Activated naive CD4-positive, alpha-beta T cell (primary cell): ENCODE data around the gene ACOT12.
A peak's percentile ranks its signal among the peaks of the same experiment; 100 is the strongest.
"Not testable (repeated sequence)": the region's sequence is repeated elsewhere in the genome, so short reads cannot be mapped to it uniquely, and the experiment has no call there.

ENCODE experiments used
- DNase-seq, 4 experiments: peaks; one replicate each; lab custom pipeline; 2025; lab: John Stamatoyannopoulos, UW

ACOT12 gene

DNA sequence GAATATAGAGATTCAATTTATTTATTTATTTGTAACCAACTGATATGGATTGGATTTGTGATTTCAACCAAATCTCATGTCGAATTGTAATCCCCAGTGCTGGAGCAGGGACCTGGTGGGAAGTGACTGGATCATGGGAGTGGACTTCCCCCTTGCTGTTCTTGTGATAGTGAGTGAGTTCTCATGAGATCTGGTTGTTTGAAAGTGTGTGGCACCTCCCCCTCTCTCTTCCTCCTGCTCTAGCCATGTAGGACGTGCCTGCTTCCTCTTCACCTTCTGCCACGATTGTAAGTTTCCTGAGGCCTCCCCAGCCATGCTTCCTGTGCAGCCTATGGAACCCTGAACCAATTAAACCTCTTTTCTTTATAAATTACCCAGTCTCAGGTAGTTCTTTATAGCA, 55.7 kb downstream of the ACOT12 start:
- not testable (repeated sequence) for DNase-seq

DNA sequence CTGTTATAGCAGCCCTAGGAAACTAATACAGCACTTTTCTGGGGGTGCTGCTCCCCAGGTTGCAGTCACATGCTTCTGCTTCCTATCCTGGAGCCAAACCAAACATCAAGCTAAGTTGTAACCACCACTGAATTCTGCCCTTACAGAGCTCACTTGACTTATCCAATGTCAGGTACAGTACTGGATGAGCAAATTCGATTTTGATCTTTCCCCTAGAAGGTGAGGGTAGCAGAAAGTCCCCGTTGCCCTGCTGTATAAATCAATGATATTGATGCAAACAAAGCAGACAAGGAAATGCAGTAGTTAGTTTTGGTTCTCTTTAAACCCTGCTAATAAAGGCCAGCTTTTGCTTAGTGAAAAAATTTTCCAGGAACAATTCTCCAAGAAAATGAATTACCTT, 56.1 kb downstream of the ACOT12 start:
- DNase-seq: no peak

DNA sequence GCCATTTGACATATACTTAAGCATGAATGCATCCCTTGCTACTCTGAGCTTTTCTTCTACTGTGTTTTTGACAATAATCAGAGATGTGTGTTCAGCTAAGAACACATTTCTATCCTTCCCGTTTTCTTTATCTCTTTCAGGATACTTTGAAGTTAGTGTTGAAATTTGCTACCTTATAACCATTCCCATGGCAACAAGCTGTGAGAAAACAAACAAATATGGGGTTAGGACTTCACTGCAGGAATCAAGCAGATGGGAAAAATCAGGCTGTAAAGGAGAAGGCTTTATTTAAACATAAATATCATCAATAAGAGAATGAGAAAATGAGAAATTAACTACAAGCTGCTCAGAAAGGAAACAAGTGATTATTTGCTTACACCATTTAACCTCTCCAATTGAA, 57.4 kb downstream of the ACOT12 start:
- no peak for DNase-seq

DNA sequence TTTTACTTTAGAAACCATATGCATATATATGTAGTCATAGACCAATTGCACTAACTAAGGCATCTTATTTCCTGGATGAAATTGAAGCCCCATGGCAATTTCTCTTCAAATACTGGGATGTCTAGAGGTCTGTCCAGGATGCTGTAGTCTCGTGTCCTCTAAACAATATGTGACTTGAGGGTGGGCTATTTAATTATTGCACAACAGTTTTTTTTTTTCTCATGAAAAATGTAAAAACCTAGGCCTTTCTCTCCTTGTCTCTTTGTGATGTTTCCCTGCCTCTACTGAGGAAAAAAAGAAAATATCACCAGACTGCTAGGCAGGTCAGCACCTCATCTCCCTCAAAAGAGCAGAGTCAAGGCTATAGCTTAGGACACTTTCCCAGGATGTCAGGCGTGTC, 58.0 kb downstream of the ACOT12 start:
- DNase-seq: no peak

DNA sequence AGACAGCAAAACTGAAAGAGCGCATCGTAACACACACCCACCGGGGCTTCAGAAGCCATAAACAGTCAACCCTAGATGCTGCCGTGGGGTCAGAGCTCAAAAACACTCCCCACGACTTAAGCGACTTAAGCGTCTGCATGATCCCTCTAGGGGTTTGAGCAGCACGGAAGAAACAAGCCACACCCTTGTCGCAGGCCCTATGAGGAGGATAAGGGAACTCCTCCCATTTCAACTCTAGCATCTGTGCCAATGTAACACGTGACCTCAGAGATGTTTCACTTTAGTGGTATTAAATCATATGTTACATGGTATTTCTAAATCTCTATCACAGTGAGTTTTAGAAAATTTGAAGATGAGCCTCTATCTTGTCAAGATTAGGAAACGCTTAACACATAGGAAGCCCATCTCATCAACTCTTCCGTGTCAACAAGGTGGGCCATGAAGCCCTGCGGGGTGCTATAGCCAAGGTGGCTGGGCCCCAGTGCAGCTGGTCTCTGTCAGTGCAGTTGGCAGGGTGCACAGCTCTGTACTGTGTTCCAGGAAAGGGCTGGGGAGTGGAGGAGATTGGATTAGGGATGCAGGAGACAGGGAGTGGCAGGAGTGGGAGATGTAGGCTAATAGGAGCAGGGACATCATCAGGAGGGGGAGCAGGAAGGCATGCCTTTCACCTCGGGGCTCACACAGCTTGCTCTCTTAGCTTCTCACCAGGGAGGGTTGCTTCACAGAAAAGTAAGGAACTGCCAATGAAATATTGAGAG, 59.5 kb downstream of the ACOT12 start:
- DNase-seq: no peak

DNA sequence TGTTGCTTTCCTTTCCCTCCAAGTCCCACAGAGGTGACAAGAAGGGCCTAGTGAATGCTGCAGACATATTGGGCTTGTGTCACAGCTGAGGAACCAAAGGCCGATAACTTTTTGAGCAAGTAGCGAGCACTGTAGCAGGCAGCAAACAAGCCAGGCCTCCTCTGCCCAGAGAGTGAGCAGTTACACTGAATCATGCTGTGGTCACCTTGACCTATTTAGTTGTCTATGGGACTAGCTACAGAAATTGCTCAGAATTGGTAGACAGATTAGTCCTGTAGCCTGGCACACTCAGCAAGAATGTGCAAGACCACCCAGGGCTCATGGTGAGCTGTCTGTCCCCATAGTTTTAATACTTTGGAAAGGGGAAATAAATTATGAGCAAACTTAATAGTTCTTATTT, 67.4 kb downstream of the ACOT12 start:
- DNase-seq: no peak

DNA sequence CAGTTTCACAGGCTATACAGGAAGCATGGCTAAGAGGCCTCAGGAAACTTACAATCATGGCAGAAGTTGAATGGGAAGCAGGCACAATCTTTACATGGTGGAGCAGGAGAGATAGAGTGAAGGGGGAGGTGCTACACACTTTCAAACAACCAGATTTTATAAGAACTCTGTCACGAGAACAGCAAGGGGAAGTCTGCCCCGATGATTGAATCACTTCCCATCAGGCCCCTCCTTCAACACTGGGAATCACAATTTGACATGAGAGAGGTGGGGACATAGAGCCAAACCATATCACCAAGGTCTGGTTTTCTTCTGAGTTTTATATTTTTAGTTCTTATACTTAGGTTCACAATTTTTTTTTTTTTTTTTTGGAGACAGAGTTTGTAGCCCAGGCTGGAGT, 76.4 kb downstream of the ACOT12 start:
- DNase-seq: no peak

DNA sequence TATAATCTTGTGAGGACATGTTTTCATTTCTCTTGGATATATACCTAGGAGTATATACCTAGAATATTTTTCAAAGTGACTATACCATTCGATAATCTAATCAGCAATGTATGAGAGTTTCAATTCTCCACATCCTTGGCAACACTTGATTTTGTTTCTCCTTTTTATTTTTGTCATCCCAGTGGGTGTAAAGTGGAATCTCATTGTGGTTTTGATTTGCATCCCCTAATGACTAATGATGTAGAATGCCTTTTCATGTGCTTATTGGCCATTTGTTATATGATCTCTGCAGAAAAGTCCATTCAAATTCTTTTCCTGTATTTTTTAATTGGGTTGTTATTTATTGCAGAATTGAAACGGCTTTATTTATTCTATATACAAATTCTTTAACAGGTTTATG, 77.4 kb downstream of the ACOT12 start:
- DNase-seq: no peak

DNA sequence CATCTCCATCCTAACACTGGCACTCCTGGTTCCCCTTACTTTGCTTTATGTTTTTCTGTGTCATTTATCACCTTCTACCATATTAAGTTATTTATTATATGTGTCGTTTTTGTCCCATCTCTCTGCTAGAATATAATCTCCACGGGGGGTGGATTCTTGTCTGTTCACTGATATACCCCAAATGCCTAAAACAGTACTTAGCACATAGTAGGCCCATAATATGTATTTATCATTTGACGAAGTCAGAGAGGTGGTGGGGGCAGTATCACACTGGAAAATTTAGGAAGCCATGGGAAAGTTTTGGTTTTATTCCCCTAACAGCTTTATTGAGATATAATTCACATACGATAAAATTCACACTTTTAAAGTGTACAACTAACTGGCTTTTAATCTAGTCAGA, 78.1 kb downstream of the ACOT12 start:
- no peak for DNase-seq

DNA sequence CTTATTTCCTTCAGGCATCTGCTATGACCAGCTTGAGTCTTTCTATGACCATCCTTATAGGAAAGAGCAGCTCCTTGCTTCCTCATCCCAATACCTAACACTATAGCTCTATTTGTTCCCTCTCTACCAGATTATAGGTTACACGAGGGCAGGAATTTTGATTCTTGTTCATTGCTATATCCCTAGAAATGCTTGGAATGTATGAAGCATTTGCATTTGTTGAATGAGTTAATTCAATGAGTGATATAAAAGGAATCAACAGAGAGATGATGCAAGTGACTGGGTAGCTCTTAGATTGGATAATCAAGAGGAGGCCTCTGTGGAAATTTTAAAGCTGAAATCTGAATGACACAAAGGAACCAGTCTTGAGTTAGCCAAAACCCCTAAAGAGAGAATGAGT, 78.6 kb downstream of the ACOT12 start:
- no peak for DNase-seq

DNA sequence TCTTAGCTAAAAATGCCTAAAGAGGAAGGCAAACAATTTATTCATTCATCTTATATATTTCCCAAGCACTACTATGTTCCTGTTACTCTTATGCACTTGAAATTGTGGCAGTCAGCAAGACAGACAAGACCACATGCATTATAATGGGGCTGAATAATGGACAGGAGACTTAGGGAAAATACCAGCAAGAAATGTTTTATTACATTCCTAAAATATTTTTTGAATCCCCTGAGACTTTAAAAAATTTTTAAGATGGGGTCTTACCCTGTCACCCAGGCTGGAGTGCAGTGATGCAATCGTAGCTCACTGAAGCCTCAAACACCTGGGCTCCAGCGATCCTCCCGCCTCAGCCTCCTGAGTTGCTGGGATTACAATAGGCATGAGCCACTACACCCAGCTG, 79.4 kb downstream of the ACOT12 start:
- no peak for DNase-seq

DNA sequence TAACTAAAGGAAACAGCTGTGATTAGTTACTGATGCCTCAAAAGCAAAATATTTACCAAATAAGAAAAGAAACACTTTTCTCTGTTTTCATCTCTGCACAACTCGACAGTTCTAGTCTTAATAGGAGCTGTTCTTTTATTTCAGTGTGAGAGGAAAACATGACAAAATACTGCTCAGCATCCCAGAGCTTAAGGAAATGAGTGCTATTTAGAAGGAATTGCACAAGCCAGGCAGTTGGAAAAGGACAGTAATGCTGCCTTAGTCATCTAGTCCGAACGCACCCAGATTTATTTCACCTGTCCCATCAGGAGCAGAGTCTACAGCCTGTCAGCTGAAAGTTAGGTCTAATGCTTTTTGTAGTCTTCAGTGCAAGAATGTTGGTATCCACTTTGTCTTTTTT, 80.2 kb downstream of the ACOT12 start:
- DNase-seq: no peak

DNA sequence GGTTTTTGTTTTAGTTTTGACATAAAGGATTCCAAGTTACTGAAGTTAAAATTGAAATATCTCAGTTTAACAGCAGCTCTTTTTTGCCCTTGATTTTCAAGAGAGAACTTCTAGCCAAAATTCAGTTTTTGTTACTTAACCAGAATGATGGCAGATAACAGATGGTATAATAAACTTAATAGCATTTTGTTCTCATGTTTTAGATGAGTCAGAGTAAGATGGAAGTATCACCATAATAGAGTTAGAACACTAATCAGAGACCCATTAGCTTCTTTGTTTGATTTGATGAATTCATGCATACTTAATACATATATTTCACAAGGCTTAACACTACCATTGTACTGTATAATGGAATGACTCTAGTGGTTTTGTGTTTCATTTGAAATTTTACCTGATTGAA, 80.7 kb downstream of the ACOT12 start:
- DNase-seq: no peak

DNA sequence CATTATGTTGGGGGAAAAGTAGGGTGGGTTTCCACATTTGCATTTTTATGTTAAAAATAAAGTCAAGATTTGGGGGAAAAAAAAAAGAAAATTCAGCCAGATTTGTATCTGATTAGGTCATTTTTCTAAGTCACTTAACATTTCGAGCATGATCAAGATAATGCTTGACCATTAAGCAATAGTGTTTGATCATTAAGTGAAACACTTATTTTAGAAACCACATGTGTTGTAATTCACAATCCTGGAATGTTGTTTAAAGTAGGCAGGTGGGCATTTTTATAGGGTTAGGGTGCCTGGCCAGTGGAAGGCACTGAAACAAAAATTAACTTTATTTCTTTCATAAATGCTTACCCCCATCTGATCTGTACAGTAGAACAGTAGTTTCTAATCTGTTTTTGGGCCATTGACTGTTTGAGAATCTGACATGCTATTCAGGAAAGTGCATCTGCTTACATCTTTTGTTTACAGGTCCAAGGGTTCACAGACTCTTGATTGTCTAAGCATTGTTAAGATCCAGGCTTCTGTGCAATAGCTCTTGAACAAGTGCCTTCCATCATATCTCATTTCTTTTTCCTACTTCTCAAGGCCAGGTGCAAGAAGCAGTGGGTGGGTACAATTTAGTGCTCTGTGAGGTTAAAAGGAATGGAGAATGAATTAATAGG, 83.4 kb downstream of the ACOT12 start:
- DNase-seq: no peak

DNA sequence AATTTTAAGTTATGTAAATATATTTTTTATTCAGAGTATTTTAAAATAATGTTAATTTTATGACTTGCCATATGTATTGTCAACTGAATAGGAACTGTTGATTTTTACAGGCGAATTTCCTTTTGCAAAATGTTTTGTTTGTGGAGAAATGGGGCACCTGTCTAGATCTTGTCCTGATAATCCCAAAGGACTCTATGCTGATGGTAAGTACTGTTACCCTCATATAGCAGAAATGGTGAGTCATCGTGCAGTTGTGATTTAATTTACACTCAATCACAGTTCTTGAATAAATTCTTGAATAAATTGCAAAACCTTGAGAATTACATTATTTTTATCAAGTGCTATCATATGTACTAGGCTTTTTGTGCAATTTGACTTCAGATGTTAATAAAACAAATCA, 85.1 kb downstream of the ACOT12 start:
- DNase-seq: no peak

DNA sequence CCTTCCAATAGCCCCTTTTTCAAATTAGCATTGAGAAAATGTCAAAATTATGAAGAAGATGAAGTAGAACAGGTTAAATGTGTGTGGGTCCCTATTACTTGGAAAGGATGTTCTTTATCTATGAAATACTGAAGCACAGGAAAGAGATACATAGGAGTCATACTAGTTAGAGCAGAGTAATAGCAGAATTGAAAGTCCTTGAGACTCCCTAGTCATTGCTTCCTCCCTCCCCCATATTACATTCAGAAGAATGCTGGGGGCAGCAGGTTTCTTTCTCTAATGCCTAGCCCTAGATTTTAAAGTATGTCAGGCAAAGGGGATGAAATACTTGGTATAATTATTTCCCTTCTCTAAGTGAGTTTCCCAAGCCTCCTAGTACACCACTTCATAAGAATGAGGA, 88.1 kb downstream of the ACOT12 start:
- DNase-seq: no peak

DNA sequence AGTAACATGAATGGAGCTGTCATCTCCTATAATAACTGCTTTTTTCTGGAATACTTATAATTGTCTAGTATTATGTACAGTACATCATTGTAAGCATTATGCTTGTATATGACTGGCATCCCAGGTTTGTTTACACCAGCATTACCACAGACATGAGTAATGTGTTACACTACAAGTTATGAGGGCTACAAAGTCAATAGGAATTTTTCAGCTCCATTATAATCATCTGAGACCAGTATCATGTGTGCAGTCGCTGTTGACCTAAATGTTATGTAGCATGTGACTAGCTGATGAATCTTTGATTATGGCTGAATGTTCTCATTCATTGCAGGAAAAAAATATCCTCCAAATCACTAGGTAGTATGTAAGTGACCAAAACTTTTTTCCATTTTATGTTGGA, 90.4 kb downstream of the ACOT12 start:
- DNase-seq: no peak

DNA sequence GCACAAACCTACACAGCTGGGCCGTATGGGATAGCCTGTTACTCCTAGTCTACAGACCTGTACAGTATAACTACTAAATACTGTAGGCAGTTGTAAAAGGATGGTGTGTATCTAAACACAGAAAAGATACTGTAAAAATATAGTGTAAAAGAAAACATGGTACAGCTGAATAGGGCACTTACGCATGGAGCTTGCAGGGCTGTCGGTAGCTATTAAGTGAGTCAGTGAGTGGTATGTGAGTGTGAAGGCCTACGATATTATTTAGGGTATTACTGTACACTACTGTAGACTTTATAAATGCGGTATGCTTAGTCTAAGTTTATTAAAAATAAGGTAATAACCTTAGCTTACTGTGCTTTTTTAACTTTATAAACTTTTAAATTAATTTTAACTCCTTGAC, 91.3 kb downstream of the ACOT12 start:
- DNase-seq: no peak

DNA sequence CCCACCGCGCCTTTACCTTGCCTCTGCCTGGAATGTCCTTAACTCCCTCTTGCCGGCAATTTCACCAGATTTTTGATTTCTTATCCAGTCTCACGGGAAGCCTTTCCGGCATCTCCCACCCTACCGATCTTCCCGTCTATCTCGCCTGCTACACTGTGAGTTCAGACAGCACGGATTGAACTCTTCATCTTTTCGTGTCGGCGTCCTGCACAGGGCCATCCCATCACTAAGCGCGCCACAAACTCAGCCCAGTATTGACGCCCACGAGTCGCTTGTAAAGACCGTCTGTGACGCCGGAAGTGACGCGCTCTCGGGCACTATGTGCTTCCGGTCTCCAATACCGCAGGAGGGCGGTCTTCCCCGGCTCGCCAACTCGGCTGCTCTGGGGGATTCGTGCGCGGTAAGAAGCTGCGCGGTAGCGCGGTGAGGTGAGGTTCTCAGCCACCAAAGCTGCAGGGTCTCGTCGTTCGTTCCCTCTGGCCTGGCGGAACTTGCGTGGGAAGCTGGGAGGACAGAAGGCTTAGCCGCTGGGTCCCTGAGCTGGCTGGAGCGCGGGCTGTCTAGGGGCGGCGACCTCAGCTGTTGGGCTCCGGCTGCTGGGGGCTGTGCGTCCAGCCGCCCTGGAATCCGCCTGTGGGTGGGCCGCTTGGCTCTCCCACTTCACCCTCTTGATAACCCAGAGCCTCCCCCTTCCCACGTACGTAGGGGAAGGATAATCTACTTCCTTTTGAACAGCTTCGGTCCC, 92.5 kb downstream of the ACOT12 start, which contains the start of gene ZCCHC9:
Gene ZCCHC9 (plus strand): TSS at position 317 of the 745 bp plus-strand sequence. CDS start 3,171 bp downstream, outside the sequence.
- DNase-seq: peak; percentile 66 to 86 (median 80)

DNA sequence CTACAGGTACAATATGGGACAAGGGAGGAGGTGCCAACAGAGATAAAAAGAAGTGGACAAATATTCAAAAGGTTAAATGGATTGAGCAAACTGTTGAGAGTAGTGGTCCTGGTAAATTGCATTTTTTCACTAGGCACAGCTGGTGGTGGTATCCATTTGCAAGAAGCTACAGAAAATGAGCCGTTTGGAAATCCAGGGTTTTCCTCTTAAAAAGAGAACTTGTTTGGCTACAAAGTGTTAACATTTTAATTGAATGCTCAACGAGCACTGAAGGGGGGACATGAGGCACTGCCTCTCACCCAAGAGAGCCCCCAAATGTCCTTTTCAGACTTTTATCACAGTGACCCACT, 93.0 kb downstream of the ACOT12 start:
- no peak for DNase-seq

DNA sequence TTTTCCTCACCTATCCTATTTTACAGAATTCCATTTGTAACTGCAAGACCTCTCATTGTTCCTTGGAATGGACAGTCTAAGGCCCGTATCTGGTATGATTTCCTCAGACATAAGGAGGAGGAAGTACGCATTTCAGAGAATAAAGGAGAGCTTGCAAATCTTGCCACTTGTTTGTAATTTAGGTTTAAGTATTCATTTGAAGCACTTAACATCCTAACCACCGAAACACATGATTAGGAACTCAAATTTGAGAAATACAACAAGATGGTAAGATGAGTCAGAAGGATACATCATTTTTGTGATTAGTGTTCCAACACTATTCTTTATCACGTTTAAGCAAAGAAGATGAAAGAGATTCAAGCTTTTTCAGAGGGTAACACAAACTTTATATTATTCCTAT, 96.4 kb downstream of the ACOT12 start:
- DNase-seq: no peak

DNA sequence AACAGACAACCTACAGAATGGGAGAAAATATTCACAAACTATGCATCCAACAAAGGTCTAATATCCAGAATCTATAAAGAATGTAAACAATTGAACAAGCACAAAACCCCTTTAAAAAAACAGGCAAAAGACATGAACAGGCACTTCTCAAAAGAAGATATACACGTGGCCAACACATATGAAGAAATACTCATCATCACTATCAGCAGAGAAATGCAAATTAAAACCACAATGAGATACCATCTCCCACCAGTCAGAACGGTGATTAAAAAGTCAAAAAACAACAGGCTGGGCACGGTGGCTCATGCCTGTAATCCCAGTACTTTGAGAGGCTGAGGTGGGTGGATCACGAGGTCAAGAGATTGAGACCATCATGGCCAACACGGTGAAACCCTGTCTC, 99.9 kb downstream of the ACOT12 start:
- not testable (repeated sequence) for DNase-seq

DNA sequence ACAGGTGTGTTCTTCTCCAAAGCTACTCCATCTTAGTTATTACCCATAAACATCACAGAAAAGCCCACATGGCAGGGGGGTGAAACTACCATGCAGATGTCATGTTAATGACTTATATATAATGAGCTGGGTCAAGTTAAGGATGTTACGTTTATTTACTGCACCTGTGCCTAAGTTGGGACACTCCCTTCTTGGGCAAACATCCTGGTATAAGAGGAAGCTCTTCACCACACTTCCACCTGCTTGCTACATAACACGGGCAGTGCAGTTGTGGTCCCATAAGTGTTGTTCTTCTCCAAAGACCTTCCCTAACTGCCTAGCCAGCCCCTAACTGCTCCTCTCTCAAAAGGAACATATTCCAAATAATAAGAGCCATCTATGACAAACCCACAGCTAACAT, 101.8 kb downstream of the ACOT12 start:
- no peak for DNase-seq
